NCI-H2107 (cell line): ENCODE measurements around the gene AFF2.
"Not testable (repeated sequence)": the region's sequence is repeated elsewhere in the genome, so short reads cannot be mapped to it uniquely, and the experiment has no call there.

Experiments used
- DNase-seq: peaks from one replicate; lab custom pipeline; 2025; lab: John Stamatoyannopoulos, UW

AFF2 gene

DNA sequence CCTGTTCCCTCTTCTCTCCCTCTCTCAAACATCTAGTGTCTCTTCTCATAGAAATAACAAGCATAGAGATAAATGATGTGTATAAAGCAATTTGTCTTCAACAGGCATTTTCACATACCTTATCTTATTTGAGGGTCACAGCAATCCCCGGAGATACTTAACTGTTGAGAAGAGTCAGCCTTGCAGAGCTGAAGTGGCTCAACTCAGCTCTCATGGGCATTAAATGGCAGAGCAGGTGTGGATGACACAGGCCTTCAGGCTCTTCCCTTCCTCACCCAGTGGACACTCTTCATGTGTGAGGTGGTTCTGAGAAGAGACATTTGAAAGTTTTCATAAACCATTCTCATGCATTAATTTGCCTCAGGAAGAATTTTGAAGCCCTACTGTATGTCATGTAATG is 134.2 kb downstream of the AFF2 start:
- no peak for DNase-seq

DNA sequence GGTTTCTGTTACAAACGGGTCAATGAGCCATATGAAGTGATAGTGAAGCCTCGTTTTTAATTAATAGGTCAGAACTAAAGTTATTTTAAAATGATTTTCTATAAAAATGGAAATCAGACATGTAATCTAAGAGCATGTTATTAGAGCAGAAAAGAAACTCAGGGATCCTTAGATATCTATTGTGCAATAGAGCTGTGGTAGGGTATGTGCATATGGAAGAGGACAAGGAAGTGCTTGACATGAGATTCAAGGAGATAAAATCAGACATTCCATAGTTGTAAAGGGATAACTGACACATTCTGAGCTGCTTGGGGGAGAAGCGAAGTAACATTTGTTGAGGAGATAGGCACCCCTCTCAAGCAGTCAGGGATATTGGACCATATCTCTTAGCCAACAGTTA is 143.0 kb downstream of the AFF2 start:
- DNase-seq, result no peak

DNA sequence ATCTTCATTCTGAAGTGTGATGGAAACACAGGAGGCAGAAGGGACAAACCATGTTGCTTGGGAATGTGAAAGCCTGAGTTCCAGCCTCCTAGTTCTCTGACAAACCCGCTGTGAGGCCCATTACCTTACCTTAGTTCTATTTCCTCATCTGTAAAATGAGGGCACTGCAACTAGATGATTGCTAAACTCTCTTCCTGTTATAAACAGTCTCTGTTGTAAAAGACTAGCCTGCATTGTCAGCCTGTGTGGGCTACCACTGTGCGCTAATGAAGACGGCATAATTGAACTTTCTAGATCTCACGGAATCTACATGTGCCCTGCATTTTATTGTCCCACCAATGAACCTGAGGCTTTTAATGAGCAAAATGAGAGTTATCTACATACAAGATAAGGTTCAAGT is 147.2 kb downstream of the AFF2 start:
- DNase-seq, result no peak

DNA sequence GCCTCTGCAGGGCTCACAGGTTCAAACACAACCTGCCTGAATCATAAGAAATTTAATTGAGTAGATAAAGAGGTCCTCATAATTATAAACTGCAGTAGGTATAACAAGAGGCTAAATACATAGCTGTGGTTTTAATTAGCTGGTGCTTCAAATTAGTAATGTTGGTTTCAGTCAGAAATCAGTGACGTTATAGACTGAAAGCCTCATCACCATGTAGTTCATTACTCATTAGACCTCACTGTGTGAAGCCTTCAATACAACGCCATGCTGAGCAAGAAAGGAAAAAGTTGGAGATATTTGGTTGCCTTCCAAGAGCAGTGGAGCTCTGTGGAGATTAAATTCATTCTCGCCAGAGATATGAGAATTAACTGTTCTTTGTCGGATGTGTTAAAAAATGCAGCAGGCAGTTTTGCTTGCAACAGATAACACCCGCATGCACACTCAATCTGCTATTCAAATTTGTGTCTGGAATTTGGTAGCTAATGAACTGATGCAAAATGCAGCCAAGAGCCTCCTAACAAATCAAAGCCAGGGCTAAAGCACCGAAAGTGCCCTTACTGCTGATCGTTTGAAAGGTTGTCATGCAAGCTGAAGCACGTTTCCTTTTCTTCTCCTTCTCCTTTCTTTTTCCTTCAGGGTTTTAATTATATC is 148.9 kb downstream of the AFF2 start:
- DNase-seq, result no peak

DNA sequence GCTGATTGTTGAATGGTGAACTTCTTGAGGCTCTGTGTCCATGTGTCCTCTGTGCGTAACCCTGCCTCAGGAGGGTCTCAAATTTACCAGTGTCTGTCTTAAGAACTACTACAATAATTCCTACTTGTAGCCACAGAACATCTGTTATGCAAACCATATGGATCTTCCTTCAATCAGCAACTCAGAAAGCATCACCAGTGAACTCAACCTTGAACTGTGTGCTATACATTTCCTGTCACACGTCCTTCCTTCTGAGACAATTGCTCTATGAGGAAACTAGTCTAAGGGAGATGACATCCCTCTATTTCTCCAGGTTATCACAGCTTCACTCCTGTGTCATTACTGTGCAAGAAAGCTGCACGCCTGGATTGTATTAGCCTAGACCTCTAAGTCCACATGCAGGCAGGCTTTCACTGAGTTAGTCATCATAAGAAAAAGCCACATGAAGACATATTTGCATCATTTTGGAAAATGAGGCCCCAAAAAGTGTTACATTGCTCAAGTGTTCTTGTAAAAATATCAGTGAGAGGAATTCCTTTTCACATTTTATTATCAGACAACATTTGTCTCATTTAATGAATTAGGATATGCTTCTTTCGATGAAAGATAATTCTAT is 157.8 kb downstream of the AFF2 start:
- no peak for DNase-seq

DNA sequence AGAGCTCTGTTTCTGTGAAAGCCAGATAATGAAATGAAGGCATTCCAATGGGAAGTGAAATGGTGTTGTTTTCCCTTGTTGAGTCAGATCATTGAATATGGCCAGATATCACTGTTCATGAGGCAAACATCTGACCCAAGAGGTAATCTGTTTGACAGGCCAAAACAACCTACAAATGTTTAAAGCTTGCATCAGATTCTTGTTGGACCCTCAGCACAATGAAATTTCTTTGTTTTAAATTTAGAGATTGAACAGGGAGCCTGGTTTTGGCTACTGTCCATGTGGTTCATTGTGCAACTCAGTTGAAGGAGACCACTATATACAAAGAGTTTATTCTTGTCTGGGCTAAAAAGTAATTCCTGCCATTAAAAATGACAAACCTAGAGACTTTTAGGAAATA is 159.1 kb downstream of the AFF2 start:
- no peak for DNase-seq

DNA sequence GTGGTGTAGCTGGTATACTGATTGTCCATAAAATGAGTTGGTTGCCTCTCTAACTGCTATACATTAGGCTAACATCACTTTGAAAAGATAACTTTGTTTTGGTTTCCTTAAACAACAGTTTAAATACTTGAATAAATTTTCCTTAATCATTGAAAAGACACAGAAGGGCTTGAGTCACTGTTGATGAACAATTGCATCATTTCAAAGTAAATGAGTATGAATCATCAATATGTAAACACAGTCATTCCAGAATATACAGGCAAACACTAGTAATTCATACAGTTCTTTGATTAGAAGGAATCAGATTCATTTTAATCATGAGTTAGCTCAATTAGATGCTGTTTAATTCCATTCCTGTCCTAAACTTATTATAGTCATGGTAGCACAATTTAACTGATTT is 160.6 kb downstream of the AFF2 start:
- no peak for DNase-seq

DNA sequence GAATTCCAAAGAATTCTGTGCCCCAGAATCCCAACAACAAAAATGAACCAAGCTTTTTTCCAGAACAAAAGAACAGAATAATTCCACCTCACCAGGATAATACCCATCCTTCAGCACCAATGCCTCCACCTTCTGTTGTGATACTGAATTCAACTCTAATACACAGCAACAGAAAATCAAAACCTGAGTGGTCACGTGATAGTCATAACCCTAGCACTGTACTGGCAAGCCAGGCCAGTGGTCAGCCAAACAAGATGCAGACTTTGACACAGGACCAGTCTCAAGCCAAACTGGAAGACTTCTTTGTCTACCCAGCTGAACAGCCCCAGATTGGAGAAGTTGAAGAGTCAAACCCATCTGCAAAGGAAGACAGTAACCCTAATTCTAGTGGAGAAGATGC is 161.6 kb downstream of the AFF2 start:
- no peak for DNase-seq

DNA sequence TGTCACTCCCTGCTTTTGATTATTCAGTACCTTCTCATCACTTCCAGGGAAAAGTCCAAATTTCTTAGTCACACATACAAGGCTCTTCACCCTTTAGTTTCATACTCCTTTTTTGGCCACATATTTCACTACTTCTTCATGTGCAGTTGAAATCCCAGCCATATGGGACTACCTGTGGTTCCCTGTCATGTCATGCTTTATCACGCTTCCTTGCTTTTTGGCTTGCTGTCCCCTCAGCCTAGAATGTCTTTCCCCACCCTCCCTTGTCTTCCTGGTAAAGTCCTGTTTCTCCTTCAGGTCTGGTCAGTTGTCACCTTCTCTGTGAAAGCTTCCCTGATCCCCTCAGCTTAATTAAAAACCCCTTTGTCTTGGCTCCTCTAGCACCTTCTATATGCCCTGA is 163.8 kb downstream of the AFF2 start:
- no peak for DNase-seq

DNA sequence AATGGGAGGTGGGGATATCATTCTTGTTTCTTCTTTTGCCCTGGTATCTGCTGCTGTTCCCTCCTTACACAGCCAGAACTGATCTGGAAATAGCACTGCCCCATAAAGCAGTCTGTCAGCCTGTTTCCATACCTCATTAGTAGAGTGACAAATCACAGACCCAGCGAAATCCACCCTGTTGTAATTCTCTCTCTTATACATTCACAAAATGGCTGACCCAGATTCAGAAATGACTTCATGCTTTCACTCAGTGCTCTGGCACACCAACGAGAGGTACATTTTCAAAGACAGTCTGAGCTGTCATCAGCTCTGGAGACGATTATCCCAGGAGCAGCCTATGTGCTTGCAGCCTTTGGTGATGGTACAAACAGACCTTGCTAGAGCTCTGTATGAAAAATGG is 164.6 kb downstream of the AFF2 start:
- no peak for DNase-seq

DNA sequence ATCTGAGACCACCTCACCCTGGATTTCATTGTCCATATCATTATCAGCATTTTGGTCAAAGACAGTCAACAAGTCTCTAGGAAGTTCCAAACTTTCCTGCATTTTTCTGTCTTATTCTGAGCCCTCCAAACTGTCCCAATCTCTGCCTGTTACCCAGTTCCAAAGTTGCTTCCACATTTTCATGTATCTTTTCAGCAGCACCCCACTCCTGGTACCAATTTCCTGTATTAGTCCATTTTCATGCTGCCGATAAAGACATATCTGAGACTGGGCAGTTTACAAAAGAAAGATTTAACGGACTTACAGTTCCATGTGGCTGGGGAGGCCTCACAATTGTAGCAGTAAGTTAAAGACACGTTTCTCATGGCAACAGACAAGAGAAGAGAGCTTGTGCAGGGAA is 168.8 kb downstream of the AFF2 start:
- DNase-seq, result not testable (repeated sequence)

DNA sequence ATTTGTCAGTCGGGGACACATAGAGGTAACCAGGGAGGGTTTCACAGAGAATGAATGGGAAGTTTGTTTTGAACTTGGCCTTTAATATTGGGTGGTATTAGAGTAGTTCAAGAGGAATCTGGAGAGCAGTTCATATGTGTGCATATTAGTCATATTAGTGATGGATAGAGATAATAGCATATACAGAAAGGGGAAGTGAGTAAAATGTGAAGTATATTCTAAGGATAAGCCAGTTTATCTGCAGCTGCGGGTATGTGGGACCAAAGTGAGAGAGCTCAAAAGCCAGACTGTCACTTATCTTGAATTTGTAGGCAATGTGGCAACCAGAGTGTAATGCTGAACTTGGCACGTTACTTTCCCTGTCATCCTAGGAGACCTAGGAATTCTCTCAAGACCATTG is 169.9 kb downstream of the AFF2 start:
- no peak for DNase-seq

DNA sequence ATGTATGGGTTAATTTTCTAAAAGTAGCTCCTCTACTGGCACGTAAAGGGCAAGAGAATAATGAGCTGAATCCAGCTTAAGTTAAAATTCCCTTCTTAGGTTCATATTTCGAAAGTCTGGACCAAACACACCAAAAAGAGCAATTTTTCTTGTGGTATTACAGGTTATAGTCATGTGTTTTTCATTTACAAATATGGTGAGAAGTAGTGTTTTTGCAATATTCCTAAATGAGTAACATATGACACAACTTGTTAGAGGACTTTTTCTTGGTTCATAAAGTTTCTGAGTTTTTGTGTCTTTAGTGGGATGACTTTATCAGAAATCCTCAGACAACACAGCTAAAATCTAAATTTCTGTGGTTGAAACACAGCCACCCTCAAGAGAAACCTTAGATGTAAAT is 172.1 kb downstream of the AFF2 start:
- no peak for DNase-seq

DNA sequence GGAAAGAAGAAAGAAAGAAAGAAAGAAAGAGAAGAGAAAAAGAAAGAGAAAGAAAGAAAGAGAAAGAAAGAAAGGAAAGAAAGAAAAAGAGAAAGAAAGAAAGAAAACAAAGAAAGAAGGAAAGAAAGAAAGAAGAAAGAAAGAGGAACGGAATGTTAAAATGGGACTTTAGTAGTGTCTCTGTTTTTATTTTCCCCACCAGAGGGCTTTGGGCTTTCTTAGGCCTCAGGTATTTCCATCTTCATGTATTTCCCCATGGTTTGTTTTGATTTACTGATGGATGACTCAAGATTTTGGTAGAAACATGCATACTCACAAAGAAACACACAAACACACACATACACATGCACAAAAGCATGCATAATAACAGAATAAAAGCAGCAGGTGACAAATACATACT is 181.2 kb downstream of the AFF2 start:
- no peak for DNase-seq

DNA sequence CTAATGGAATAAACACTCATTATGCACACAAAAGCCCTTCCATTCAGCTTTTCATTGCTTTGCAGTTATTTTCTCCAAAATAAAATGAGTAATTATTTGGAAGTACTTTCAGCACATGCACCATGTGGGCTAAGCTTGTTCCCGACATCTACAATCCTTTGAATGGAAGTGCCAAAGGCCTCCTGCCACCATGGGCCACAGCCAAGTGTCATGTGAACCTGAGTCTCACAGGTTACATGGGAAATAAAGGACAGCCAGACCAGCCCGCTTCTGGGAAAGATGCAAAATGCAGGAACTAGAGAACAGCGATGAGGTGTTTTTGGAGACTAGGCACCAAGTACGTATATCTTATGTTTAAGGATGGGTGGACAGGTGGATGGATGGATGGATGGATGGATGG is 181.8 kb downstream of the AFF2 start:
- DNase-seq, result no peak

DNA sequence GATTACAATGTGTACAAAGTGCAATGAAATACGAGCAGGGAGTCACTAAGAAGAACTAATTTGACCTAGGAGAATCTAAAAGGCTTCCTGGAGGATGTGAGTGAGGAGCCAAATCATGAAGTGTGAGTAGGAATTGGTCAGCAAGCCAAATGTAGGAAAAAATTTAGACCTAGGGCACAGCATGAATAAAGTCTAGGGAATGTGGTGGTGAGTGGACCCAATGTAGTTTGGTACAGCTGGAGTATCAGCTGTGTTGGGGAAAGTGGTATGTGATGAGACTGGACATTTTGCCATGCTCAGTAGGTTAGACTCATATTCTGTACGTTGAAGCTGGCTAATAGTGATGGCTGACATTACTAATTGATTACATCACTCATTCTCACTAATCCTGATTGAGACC is 191.0 kb downstream of the AFF2 start:
- DNase-seq, result no peak

DNA sequence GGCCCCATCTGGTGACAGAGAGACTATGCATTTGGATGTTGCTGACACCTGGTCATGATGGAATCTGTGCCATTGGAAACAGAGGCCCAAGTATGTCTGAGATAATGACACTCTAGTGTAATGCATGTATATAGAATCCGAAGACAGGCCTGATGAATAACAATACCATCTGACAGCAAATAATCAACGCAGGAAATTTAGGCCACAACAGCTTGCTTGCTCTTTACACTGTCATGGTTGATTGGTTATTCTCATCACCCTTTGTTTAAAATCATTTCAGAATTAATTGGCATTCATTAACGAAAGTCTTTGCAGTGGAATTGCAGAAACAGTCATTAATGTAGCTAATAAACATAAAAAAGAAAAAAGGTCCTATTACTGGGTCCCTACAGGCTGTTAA is 194.8 kb downstream of the AFF2 start:
- DNase-seq, result no peak

DNA sequence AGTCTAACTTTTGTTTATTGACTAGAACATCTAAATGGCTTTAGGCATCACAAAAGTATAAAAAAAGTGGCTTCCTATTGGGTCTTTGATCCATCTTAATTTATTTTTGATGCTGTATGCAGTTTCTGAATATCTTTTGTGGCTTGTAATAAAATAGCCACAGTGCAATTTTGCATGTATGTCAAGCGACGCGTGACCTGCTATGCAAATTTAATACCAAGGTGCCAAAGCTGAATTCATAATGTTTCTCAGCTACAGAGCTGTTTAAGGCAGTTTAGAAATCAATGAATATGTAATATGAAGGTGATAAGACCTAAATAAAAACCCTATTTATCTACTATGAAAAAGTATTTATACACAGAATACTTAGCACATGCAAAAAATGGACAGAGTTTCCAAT is 197.8 kb downstream of the AFF2 start:
- DNase-seq, result no peak

DNA sequence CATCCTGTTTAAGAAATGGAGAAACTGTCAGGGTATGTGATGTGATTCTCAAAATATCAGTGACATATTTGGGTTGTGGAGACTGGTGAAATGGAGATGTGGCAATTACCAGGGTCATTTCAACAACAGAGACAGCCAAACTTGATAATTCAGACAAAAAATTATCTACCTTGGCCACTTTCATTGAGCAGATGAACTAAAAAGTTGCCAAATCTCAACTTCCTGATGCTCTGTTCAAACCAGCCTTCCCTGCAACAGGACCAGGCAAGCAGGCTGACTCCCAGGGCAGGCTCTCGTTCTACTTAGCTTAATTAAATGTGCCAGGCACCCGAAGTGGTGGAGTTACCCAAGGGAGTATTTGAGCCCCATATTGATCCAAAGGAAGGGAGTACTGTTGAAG is 199.6 kb downstream of the AFF2 start:
- no peak for DNase-seq

DNA sequence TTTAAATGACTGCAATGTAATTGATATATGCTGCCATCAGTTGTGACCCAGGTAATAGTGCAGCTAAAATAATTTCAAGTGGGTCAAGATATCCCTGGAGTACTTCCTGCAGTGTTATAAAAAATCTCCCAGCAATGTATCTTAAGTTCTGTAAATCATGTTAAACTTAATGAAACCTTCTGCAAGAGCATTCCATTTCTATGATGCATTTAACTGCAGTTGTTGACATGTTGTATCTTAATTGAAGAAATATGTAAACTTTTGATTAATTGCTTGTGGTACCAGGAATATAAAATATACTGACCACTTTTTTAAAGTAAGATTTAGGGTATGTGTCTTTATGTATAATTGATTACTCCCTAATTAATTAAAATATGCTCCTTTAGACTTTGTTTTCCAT is 213.6 kb downstream of the AFF2 start:
- no peak for DNase-seq

DNA sequence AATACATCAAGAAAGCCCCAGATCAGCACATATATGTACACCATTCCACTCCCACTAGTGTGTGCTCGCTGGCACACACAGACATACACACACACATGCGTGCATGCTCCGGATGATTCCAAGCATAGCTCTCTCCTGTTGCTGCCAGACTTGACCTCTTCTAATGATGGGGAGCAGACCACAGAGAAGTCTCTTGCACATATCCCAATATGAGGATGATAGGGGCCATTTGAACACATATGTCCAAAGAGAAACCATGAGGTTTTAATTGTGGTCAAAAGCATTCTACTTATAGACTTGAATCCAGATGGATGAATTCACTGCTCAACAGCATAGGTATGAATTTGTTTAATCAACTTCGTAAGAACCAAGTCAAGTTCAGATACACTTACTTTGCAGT is 214.9 kb downstream of the AFF2 start:
- DNase-seq, result no peak

DNA sequence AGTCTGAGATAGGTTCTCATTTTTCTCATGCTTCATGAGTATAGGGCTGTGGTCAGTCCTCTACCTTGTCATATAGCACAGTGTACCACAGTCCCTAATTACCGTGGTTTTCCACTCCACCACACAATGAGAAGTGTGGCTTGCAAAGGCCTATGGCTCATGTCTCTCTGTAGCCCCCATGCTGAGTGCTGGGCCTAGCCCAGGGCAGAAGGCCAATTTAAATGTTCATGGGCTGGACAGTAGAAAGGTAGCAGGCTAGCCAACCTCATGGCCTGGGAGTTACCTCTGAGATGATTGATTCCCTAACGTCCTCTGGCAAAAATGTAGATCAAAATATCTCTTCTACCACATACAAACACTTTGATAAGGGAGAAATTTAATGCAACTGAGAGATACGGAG is 222.5 kb downstream of the AFF2 start:
- DNase-seq, result no peak

DNA sequence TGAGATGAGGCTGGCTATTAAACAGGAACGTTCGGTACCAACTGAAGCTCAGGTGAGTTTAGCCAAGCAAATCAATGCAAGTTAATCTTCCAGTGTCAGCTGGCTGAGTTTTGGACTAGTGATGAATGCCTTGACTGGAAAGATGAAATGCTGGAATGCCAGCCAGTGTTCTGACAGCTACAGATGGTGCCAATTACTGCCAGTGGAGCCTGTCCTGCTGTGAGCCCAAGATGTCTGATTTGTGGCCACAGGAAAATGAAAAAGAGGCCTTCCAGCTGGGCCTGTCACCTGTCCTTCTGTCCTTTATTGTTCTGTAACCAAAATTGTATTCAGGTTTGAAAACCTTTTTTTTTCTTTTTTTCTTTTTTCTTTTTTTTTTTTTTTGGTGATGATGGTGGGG is 223.1 kb downstream of the AFF2 start:
- DNase-seq, result no peak

DNA sequence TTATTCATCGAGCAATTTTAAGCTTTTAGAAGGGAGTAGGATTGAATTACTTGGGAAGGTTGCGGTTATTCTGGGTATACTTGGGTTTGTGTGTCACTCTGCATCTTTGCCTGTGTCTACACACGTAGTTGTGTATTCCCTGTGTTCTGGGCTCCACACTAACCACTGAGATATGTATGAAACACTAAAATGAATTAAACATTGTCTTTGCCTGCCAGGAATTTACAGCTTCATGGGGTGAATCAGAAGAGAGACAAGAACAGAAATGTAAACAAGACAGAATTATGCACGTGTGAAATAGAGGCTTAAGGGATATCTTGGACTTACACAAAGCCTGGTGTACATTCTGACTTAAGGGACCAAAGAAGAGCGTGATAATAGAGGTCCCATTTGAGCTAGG is 228.5 kb downstream of the AFF2 start:
- DNase-seq, result no peak
